GM18909 (cell line): ENCODE data around the gene RACK1.

Experiments
- ATAC-seq: cut with Tn5 transposase; IDR thresholded peaks from one replicate; pipeline ENCODE4 v1.9.1; 2021; ENCODE audit warnings: mild to moderate bottlenecking; ENCODE audit not compliant: unreplicated experiment, poor library complexity

Gene RACK1

GRCh38 chr5:181199881-181200638, 43.6 kb downstream of the RACK1 start:
- ATAC-seq: no peak

GRCh38 chr5:181198905-181199519, 44.7 kb downstream of the RACK1 start:
- peak; percentile 80 for ATAC-seq

GRCh38 chr5:181198106-181198685, 45.5 kb downstream of the RACK1 start:
- no peak for ATAC-seq

- no peak for ATAC-seq
Observed at GRCh38 chr5:181197326-181197951, 46.3 kb downstream of the RACK1 start.

GRCh38 chr5:181195249-181195761, 48.4 kb downstream of the RACK1 start:
- ATAC-seq: no peak

GRCh38 chr5:181194489-181195248, 49.0 kb downstream of the RACK1 start:
- ATAC-seq: no peak

GRCh38 chr5:181193656-181194055, 50.0 kb downstream of the RACK1 start:
- ATAC-seq: no peak

GRCh38 chr5:181192337-181193046, 51.2 kb downstream of the RACK1 start:
- ATAC-seq: no peak

- peak; percentile 56 for ATAC-seq
Observed at GRCh38 chr5:181191526-181192336, 52.0 kb downstream of the RACK1 start.

GRCh38 chr5:181190711-181191525, 52.8 kb downstream of the RACK1 start:
- ATAC-seq: peak; percentile 14

GRCh38 chr5:181189962-181190710, 53.6 kb downstream of the RACK1 start:
- ATAC-seq: no peak

- no peak for ATAC-seq
Observed at GRCh38 chr5:181189363-181189961, 54.2 kb downstream of the RACK1 start.

- ATAC-seq: no peak
Observed at GRCh38 chr5:181188700-181189362, 54.9 kb downstream of the RACK1 start.

- no peak for ATAC-seq
Observed at GRCh38 chr5:181187500-181188213, 56.0 kb downstream of the RACK1 start.

GRCh38 chr5:181186986-181187499, 56.7 kb downstream of the RACK1 start:
- no peak for ATAC-seq
